Fibroblast of pulmonary artery (primary cell): Measurements from ENCODE around the gene TAAR9.

Experiments
- DNase-seq: peaks from one replicate; pipeline ENCODE4 v3.0.0-alpha.2; 2010; ENCODE audit warnings: low read depth
- H3K4me3 ChIP-seq: replicated peaks from 2 replicates; pipeline ENCODE4 v1.5.1; 2011; ENCODE audit warnings: low read depth, mild to moderate bottlenecking, control low read depth, low read length, moderate library complexity
- TF ChIP-seq, protein P1 (sequence below): IDR thresholded peaks from 2 replicates; pipeline ENCODE4 v1.5.1; 2011; ENCODE audit warnings: mild to moderate bottlenecking, control low read depth, low read length, inconsistent platforms; ENCODE audit errors: missing control alignments

The TAAR9 gene

GRCh38 chr6:132506869-132507808 lies 30.9 kb upstream of the TAAR9 start:
- TF ChIP-seq, protein P1, sequence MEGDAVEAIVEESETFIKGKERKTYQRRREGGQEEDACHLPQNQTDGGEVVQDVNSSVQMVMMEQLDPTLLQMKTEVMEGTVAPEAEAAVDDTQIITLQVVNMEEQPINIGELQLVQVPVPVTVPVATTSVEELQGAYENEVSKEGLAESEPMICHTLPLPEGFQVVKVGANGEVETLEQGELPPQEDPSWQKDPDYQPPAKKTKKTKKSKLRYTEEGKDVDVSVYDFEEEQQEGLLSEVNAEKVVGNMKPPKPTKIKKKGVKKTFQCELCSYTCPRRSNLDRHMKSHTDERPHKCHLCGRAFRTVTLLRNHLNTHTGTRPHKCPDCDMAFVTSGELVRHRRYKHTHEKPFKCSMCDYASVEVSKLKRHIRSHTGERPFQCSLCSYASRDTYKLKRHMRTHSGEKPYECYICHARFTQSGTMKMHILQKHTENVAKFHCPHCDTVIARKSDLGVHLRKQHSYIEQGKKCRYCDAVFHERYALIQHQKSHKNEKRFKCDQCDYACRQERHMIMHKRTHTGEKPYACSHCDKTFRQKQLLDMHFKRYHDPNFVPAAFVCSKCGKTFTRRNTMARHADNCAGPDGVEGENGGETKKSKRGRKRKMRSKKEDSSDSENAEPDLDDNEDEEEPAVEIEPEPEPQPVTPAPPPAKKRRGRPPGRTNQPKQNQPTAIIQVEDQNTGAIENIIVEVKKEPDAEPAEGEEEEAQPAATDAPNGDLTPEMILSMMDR: no peak
- H3K4me3 ChIP-seq: no peak overlapping the region
- no peak for DNase-seq

- peak overlapping the region; percentile 81 for H3K4me3 ChIP-seq
- TF ChIP-seq, protein P1: no peak
- no peak for DNase-seq
Measured at GRCh38 chr6:132511210-132511830, 26.8 kb upstream of the TAAR9 start.

- peak overlapping the region; percentile 81 for H3K4me3 ChIP-seq
- DNase-seq: no peak
- TF ChIP-seq, protein P1: no peak
Measured at GRCh38 chr6:132511831-132512220, 26.3 kb upstream of the TAAR9 start.

- TF ChIP-seq, protein P1: no peak
- H3K4me3 ChIP-seq: peak overlapping the region; percentile 81
Measured at GRCh38 chr6:132512342-132512637, 25.8 kb upstream of the TAAR9 start.

GRCh38 chr6:132512638-132513632 lies 25.1 kb upstream of the TAAR9 start, which contains the start of gene STX7:
TSS of gene STX7 (minus strand) at chr6:132513116. CDS start at chr6:132503530, 9,586 bp downstream.
- TF ChIP-seq, protein P1: no peak
- H3K4me3 ChIP-seq: peak within 1 kb of the TSS; percentile 81
- DNase-seq: peak; percentile 88

More at GRCh38 chr6:132512342-132512637, 25.8 kb upstream of the TAAR9 start:
- DNase-seq: no peak

- TF ChIP-seq, protein P1: no peak
- DNase-seq: no peak
- H3K4me3 ChIP-seq: no peak overlapping the region
Measured at GRCh38 chr6:132513831-132514545, 24.1 kb upstream of the TAAR9 start.
